ENCODE results near the gene MEIS3.

GRCh38 chr19:47398707-47399597 lies 20.4 kb downstream of the MEIS3 start:
- TF ChIP-seq EZH2phosphoT487 (IDR thresholded peaks at IDR 0.05; ENCODE audit: insufficient read depth, low read depth), result no peak
- TF ChIP-seq EZH2 (IDR thresholded peaks at IDR 0.05; ENCODE audit: insufficient read depth, poor library complexity, severe bottlenecking), result no peak
